ENCODE results near the gene MAPT.
"Not testable (repeated sequence)": the region's sequence is repeated elsewhere in the genome, so short reads cannot be mapped to it uniquely, and the experiment has no call there.

Gene MAPT

DNA sequence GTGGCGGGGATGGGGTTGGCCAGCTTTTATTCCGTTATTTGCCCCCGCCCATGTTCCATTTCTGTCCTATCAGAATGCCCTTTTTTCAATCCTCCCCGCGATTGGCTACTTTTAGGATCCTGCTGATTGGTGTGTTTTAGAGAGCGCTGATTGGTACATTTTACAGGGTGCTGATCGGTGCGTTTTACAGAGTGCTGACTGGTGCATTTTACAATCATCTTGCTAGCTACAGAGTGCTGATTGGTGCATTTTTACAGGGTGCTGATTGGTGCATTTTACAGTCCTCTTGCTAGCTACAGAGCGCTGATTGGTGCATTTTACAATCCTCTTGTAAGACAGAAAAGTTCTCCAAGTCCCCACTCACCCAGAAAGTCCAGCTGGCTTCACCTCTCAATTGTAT is 32.2 kb upstream of the MAPT start:
- not testable (repeated sequence) for DNase-seq (ENCODE audit: low read depth in 2 of 2)

DNA sequence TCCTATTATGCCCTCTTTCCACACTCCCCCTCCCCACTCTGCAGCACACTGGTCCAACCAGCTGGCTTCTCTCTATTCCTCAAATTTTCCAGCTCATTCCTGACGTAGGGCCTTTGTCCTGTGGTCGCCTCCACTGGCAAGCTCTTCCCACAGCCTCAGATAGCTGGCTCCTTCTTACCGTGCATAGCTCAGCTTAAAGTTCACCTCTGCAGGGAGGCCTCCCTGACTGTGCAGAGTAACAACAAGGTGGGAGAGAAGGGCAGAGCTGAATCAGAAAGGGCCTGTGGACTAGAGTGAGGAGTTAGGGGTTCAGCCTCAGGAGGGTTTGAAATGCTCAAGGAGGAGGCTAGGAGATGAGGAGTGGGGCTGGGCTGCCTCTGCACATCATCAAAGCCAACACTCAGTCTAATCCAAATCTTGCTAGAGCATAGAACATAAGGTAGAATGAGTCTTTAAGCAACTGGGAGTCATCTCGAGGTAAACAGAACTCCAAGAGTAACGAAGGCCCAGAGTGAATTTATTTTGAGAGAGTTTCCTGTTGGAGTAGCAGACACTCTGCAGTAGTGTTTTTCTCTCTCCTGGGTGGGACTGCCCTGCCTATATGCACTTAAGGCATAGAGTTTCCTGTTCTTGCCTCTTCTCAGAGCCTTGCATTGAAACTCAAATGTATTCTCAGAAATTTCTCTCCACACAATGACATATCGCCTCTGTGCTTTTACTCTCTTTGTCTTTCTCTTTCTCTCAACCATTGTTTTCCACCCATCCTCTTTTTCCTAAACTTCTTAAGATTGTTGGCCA is 30.3 kb upstream of the MAPT start:
- DNase-seq (ENCODE audit: low read depth in 2 of 2), result no peak

DNA sequence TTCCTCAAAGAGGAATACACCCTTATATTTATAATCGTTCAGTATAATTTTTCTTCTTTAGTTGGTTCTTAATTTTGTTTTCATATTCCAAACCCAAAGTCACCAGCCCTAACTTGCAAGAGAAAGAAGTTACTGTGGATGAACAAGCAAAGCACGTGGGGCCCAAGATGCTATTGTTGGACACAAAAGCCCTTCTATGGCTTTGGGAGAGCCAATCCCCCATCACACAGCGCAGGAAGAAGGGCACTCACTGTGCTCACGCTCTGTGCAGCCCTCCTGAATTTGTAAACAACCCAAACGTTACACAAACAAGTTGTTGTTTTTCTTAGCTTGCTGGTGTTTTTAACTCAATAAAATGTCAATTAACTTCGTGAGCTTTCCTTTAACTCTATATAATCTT is 27.2 kb upstream of the MAPT start:
- no peak for DNase-seq (ENCODE audit: low read depth in 2 of 2)

DNA sequence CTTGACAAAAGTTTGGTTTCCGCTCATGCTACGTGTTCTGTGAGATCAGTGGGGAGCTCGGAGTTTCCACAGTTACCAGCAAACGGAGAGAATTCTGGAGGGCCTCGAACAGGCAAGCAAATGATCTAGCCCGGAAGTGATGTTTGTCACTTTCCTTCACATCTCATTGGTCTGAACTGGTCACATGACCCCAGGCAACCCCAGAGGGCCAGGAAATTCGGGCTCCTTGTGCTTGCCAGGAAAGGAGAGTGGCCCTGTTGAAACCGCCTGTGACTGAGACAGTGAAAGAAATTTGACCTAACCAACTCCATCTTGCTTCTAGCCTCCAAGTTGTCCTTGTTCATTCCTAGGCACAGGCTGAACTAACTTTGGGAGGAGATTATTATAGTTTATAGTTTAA is 26.7 kb upstream of the MAPT start:
- no peak for DNase-seq (ENCODE audit: low read depth in 2 of 2)

DNA sequence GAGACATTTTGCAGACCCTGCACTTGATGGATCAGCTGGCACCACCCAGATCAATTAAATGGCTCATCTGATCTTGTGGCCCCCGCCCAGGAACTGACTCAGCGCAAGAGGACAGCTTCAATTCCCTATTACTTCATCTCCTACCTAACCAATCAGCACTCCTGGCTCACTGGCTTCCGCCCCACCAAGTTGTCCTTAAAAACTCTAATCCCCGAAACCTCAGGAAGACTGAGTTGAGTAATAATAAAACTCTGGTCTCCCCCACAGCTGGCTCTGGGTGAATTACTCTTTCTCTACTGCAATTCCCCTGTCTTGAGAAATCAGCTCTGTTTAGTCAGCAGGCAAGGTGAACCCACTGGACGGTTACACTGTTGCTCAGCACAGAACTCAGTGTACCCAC is 26.1 kb upstream of the MAPT start:
- DNase-seq (ENCODE audit: low read depth in 2 of 2), result no peak

DNA sequence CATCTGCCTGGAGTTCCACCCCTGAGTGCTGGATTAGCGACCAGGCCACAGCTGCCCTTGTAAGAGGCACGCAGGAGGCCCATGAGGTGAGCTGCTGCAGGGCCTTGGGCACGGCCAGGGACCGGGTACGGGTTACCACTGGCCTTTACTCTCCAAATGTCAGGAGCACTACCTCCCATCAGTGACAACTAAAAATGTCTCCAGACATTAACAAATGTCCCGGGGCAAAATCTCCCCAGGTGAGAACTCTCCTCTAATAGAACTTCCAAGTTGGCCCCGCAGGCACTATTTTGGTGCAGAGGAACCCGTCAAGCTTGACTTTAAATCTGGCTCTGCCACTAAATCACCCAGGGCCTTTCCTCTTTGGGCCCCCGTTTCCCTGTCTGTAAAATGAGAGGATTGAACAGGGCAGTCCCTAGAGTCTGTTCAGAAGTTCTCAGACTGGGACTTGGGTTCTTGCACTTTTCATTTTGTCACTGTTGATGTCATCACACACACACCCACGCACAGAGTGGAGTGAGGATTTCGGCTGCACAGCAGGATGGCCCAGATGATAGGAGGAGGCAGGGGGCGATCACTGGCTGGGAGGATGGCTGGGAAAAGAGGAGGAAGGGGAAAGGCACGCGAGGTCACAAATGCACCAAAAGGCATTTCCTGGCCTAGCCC is 24.5 kb upstream of the MAPT start:
- no peak for DNase-seq (ENCODE audit: low read depth in 2 of 2)

DNA sequence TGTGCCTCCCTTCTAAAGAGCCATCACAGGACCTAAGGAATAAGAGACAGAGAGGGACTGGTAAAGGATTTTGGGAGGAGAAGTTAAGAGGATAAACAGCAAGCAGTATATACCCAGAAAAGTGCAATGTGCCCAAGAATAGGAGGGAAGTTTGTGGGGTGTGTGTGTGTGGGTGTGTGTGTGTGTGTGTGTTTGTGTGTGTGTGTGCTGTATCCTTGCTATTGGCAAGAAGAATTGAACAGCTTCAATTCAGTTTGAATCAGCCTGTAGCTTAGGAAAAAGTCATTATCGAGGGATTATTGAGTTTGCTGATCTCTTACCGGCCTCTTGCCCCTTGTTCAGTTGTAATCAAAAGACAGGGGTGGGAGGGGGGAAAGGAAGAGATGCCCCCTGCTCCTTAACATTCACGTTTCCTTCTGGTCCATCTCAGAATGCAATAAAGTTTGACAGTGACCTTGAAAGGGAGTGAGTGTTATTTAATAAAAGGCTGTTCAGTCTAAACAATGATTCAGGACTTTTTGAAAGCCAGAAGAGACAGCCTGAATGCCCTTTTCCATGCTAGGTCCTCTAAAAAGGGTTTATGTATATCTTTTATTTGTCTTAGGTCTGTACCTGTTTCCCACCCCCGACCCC is 23.9 kb upstream of the MAPT start:
- no peak for DNase-seq (ENCODE audit: low read depth in 2 of 2)

DNA sequence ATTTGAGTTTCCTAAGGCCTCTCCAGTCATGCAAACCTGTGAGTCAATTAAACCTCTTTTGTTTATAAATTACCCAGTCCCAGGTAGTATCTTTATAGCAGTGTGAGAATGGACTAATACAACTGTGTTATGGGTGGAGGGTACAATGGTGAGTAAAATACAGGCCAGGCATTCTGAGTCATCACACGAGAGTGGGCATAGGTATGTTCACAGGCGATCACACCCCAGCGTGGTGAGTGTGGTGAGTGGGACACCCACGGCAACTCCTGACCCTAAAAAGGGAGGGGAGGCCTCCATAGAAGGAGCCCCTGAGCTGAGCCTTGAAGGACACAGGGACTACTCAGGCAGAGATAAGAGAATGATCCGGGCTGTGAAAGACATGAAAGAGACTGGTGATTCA is 22.6 kb upstream of the MAPT start:
- DNase-seq (ENCODE audit: low read depth in 2 of 2), result no peak

DNA sequence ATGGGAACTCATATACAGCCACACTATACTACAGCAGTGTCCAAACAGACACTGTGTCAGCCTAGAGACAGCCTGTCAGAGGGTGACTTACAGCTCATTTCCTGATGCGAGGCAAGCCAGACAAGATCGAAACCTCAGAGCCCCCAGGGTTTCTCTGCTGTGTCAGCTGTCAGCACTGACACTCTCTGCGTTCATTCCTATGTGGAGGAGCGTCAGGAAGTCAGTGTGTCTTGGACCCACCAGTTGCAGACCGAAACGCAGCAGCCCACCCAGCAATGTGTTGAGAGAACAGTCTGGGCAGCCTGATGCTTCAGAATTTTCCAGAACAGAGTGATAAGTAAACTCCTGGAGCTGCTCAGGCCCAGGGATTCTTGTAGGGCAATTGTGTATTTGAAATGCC is 20.6 kb upstream of the MAPT start:
- DNase-seq (ENCODE audit: low read depth in 2 of 2), result no peak

DNA sequence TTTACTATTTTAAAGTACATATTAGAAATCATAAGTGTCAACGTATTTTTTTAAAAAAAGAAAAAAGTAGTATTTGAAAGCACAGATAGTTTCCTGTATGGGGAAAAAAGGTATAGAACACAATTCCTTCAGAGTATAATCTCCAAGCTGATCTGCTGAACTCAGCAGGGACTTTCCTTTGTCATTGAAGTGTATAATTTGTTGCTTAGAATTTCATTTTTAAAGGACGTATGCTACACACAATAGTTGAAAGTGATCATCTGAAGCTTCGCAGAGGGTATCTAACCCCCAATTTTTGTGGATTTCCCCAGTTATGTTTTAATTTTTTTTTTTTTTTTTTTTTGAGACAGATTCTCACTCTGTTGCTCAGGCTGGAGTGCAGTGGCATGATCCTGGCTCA is 20.2 kb upstream of the MAPT start:
- DNase-seq (ENCODE audit: low read depth in 2 of 2), result no peak

DNA sequence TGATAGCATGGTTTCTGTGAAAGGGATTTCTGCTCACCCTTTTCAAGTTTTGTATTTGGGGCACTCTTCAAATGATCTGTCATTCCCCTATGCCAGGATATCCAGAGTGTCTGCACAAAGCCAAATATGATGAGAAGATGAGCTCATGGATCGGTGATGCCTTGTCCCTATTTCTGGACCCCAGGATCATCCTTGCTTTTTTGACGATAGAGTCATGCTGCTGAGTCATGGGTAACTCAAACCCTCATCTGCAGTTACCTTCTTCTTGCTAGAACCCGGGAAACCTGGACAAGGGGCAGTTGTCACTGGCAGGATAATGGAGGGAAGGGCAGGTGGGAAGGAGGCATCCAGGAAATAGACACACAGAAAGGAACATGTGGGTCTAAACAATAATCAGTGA is 17.8 kb upstream of the MAPT start:
- no peak for DNase-seq (ENCODE audit: low read depth in 2 of 2)

DNA sequence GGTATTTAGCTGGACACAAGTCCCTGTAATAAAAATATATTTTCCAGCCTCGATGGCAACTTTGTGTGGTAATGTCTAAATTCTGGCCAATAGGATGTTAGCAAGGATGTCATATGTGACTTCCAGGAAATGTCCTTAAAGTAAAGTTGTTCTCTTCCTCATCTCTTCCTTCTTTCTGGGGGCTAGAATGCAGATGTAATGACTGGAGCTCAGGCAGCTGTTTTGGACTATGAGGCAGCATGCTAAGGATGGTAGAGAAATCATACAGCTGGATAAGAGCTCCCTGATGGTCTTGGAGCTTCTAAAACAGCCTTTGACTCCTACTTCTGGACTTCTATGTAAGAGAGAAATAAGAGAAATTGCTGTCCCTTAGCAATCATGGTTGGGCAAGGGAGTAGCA is 16.9 kb upstream of the MAPT start:
- DNase-seq (ENCODE audit: low read depth in 2 of 2), result no peak

DNA sequence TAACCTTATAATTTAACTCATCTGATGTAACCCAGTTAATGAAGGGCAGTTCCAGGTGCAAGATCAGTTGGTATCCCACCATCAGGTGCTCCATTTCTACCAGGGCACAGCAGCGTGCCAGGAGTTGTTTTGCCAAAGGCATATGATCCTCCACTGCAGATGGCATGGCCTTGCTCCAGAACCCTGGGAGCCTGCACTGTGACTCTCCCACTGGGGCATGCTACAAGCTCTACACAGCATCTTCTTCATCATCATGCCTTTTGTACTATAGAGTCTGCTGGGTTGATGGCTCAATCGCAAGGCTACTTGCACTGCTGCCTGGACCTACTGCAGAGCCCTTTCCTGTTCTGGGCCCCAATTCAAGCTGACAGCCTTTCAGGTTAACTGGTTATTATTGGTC is 11.3 kb upstream of the MAPT start:
- no peak for DNase-seq (ENCODE audit: low read depth in 2 of 2)

DNA sequence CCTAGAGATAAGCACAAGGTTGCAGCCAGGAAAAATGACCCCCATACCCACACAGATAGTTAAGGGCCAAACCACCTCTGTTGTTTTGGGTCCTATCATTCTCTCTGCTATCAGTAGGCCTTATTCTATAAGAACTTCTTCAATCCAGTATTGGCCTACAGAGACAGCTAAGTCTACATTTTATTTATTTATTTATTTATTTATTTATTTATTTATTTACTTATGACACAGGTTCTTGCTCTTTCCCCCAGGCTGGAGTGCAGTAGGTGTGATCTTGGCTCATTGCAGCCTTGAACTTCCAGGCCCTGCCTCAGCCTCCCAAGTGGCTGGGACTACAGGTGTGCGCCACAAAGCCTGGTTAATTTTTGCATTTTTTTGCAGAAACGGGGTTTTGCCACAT is 7.5 kb upstream of the MAPT start:
- DNase-seq (ENCODE audit: low read depth in 2 of 2), result no peak

DNA sequence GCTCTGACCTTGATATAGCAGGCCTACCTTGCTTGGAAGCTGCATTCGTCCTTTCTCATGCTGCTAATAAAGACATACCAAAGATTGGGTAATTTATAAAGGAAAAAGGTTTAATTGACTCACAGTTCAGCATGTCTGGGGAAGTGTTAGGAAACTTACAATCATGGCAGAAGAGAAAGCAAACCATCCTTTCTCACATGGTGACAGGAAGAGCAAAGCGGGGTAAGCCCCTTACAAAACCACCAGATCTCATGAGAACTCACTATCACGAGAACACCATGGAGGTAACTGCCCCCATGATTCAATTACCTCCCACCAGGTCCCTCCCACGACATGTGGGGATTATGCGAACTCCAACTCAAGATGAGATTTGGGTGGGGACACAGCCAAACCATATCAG is 6.0 kb upstream of the MAPT start:
- no peak for DNase-seq (ENCODE audit: low read depth in 2 of 2)

DNA sequence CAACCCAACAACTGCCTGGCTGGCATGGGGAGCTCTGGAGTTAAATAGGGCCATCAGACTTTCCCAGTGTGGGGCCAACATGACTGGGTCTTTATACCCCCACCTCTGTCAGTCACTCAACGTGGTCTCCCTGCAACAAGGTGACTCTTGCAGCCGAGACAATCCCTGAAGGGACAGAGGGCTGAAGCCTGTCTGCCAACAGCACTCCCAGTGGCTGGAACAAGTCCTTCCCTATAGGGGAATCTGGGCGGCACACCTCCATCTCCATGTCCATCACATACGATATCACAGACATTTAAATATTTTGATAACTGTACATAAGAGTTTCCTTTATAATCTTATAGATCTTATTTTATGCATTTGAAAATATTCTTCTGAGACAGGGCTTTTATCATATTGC is 4.8 kb upstream of the MAPT start:
- no peak for DNase-seq (ENCODE audit: low read depth in 2 of 2)

DNA sequence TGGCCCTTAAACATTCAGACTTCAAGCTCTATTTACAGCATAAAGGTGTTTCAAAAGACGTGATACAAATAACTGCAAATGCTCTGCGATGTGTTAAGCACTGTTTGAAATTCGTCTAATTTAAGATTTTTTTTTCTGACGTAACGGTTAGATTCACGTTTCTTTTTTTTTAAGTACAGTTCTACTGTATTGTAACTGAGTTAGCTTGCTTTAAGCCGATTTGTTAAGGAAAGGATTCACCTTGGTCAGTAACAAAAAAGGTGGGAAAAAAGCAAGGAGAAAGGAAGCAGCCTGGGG is 681 bp upstream of the MAPT start:
- no peak for DNase-seq (ENCODE audit: low read depth in 2 of 2)

DNA sequence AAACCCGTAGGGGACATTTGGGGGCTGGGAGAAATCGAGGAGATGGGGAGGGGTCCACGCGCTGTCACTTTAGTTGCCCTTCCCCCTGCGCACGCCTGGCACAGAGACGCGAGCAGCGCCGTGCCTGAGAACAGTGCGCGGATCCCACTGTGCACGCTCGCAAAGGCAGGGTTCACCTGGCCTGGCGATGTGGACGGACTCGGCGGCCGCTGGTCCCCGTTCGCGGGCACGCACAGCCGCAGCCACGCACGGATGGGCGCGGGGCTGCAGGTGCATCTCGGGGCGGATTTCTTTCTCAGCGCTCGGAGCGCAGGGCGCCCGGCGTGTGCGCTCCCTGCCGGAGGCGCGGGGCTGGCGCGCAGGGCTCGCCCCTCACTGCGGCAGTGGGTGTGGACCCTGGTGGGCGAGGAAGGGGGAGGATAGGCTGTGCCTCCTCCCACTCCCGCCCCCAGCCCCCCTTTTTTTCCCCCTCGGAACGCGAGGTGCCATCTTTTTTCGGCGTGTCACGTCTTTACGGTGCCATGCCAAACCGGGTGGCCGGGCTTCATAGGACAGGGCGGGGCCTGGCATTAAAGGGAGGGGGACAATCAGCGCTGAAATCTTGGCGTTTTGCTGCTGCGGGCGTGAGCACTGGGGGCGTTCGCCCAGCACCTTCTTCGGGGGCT is 1.1 kb downstream of the MAPT start:
- DNase-seq (ENCODE audit: low read depth in 2 of 2), result no peak

DNA sequence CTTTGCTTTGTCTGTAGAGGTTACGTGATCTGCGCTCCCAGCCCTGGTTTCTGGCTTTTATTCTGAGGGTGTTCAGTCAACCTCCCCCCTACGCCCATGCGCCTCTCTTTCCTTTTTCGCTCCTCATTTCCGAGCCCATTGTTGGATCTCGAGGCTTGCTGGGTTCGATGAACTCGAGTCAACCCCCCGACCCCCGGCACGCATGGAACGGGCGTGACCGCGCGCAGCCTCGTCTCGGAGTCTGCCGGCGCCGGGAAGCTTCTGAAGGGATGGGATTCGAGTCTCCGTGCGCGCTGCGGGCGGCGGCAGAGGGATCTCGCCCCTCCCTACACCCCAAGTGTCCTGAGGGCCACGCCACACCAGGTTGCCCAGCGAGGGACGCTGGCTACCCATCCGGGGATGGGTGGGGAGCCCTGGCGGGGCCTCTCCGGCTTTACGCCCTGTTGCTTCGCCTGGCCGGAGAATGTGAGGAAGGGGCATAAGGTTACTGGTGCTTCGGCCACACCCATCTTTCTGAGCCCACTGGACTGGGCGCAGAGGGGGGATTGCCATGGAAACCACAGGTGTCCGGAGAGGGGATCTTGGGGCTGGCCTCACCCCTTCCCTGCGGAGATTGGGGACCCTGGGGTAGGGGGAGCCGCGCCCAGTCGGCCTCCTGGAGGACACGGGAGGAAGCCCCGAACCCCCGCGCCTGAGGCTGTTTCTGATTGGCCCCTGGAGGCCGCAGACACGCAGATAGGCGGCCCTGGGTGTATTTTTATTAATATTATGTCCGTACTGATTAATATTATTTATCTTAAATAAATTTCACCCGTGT is 1.8 kb downstream of the MAPT start:
- no peak for DNase-seq (ENCODE audit: low read depth in 2 of 2)

DNA sequence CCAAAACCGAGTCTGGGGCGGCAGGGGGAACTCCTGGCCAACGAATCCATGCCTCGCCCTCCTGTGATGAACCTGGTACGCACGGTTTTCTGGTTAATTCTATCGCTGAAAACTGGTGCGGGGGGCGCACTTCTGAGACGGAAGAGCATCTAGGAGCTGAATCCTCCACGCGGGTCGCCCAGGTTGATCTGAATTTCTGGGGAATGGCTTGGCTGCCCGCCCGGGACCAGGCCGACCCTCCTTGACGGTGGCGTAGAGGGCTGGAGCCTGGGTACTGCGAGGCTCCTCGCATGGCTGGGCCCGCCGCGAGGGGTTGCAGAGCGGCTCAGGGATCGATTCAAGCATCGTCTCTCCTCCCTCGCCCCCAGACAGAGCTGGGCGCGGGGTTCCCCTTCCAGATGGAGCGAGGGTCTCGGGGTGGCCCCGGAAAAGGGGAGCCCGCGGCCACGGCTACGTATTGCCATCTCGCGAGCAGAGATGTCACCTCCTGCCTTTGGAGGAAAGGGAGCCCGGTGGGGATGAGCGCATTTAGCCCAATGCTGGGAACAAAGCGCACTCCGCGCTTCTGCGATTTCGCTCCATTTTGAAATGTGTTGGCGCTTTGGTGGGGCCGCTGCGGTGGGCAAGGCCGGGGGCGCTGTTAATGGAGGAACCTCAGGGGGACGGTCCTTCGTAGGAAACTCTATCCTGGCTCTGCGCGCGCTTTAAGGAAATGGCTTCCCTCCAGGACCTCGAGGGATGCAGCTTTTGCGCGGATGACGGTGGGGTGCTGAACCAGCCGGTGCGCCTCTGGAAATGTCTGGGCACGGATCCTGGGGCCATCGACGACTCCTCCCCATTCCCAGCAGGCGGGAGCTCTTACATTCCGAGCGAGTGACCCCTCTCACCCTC is 2.7 kb downstream of the MAPT start:
- no peak for DNase-seq (ENCODE audit: low read depth in 2 of 2)

DNA sequence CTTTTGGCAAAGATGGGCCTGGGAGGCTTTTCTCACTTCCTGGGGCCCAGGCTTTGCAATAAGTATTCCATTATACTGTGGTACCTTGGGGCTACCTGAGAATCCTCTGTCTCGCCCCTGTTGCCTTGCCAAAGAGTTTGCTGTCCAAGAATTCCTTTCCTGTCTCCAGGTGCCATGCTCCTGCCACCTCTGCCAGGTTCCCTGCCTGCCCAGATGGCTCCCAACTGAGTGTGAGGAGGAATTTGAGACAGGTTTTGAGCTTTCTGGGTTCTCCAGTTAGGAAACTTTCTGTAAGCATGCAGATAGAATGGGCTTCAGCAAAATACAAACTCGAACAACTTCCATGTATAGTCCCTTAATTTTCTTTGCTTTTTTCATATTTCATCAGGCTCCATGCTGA is 5.8 kb downstream of the MAPT start:
- no peak for DNase-seq (ENCODE audit: low read depth in 2 of 2)
